ENCODE measurements around the gene FBXO15.
A peak's percentile ranks its signal among the peaks of the same experiment; 100 is the strongest.

FBXO15 gene

GRCh38 chr18:74137920-74138538, 9.6 kb downstream of the FBXO15 start:
- no peaks in the 10 kb centered on the region for H3K4me1 ChIP-seq (ENCODE audit: control insufficient read depth, insufficient read depth, low read length)
- H3K36me3 ChIP-seq (ENCODE audit: control insufficient read depth in 2 of 2, insufficient read depth in 1 of 2, low read length in 2 of 2), result no peaks in the 10 kb centered on the region
- ChIA-PET POLR2A (no interaction called here), CTCF (no interaction called here)
- H3K27ac ChIP-seq (ENCODE audit: extremely low read depth, low read depth, low read length), result no peak overlapping the region
- no peaks in the 10 kb centered on the region for H3K9me3 ChIP-seq (ENCODE audit: control insufficient read depth, insufficient read depth, low read depth, low read length)
- H3K4me3 ChIP-seq (ENCODE audit: low read depth, low read length), result no peak overlapping the region
- TF ChIP-seq SCRT1 (tag by site-specific recombination; IDR thresholded peaks at IDR 0.05; ENCODE audit: borderline replicate concordance) (peak; percentile 37; the same call in 1 of the 2 replicates), ZNF354C (tag by site-specific recombination; IDR thresholded peaks at IDR 0.05; ENCODE audit: borderline replicate concordance, low read depth) (no peak), SCRT2 (tag by site-specific recombination; IDR thresholded peaks at IDR 0.05) (peak; percentile 62)

GRCh38 chr18:74132201-74132600, 15.4 kb downstream of the FBXO15 start:
- no peak overlapping the region for H3K4me3 ChIP-seq (ENCODE audit: low read depth, low read length)
- no peaks in the 10 kb centered on the region for H3K9me3 ChIP-seq (ENCODE audit: control insufficient read depth, insufficient read depth, low read depth, low read length)
- H3K4me1 ChIP-seq (ENCODE audit: control insufficient read depth, insufficient read depth, low read length), result no peaks in the 10 kb centered on the region
- no peak for TF ChIP-seq SP7 (tag by site-specific recombination; IDR thresholded peaks at IDR 0.05)
- ChIA-PET CTCF (interaction anchor here (0.6 to 0.9 kb wide), 2 partner anchors 18 to 21 kb away, joined by 3 read pairs; no protein-coding TSS in a partner anchor), POLR2A (no interaction called here)
- H3K27ac ChIP-seq (ENCODE audit: extremely low read depth, low read depth, low read length), result no peak overlapping the region
- H3K36me3 ChIP-seq (ENCODE audit: control insufficient read depth in 2 of 2, insufficient read depth in 1 of 2, low read length in 2 of 2), result no peaks in the 10 kb centered on the region

GRCh38 chr18:74131124-74131523, 16.5 kb downstream of the FBXO15 start:
- H3K27ac ChIP-seq (ENCODE audit: extremely low read depth, low read depth, low read length), result no peak overlapping the region
- no peak overlapping the region for H3K4me3 ChIP-seq (ENCODE audit: low read depth, low read length)
- POLR2A ChIA-PET, result no interaction called here
- no peaks in the 10 kb centered on the region for H3K4me1 ChIP-seq (ENCODE audit: control insufficient read depth, insufficient read depth, low read length)
- TF ChIP-seq ZNF157 (tag by site-specific recombination; IDR thresholded peaks at IDR 0.05) (no peak), ZXDB (tag by site-specific recombination; IDR thresholded peaks at IDR 0.05) (no peak), ZBTB49 (tag by site-specific recombination; IDR thresholded peaks at IDR 0.05; ENCODE audit: low read depth) (no peak), ZNF335 (tag by site-specific recombination; conservative IDR thresholded peaks at IDR 0.05) (no peak), ZBTB10 (tag by site-specific recombination; IDR thresholded peaks at IDR 0.05) (no peak), ZNF202 (tag by site-specific recombination; IDR thresholded peaks at IDR 0.05; ENCODE audit: borderline replicate concordance) (no peak), OSR2 (tag by site-specific recombination; IDR thresholded peaks at IDR 0.05) (no peak), ZNF146 (tag by site-specific recombination; IDR thresholded peaks at IDR 0.05) (no peak), ZNF610 (tag by site-specific recombination; IDR thresholded peaks at IDR 0.05; ENCODE audit: borderline replicate concordance) (no peak), KLF16 (tag by site-specific recombination; IDR thresholded peaks at IDR 0.05) (no peak), ZNF214 (tag by site-specific recombination; IDR thresholded peaks at IDR 0.05; ENCODE audit: borderline replicate concordance) (no peak), ZNF426 (tag by site-specific recombination; IDR thresholded peaks at IDR 0.05) (no peak), ZNF10 (tag by site-specific recombination; IDR thresholded peaks at IDR 0.05) (no peak), ATF2 (tag by site-specific recombination; IDR thresholded peaks at IDR 0.05; ENCODE audit: low read depth) (no peak), ZNF311 (tag by site-specific recombination; IDR thresholded peaks at IDR 0.05; ENCODE audit: borderline replicate concordance) (no peak)
- H3K36me3 ChIP-seq (ENCODE audit: control insufficient read depth in 2 of 2, insufficient read depth in 1 of 2, low read length in 2 of 2), result no peaks in the 10 kb centered on the region
- CTCF ChIA-PET, result no interaction called here
- no peaks in the 10 kb centered on the region for H3K9me3 ChIP-seq (ENCODE audit: control insufficient read depth, insufficient read depth, low read depth, low read length)

Data from HEK293 (cell line).